Endothelial cell of umbilical vein (primary cell): ENCODE results near the gene IRGM. TPM values are rescaled to one million over a fixed set of nuclear protein-coding genes. Genes with fewer than 3 reads are reported as not detected.
A peak's percentile ranks its signal among the peaks of the same experiment; 100 is the strongest.

Experiments
- BruUV-seq: library from RNA; stranded (reverse); fragments of 400-500 nt; replicated peaks from 2 replicates; lab custom pipeline; 2021; lab: Mats Ljungman, UMichigan
- CTCF ChIA-PET: fragments of 300-600, 350-600 bp; sonication (Branson Sonifier 250); formaldehyde crosslinking; loops from one replicate; lab custom pipeline; 2021; ENCODE audit warnings: antibody characterized with exemption, inconsistent platforms; lab: Charles Lee
- POLR2A ChIA-PET: fragments of 300-600, 350-600 bp; sonication (Branson Sonifier 250); formaldehyde crosslinking; loops from one replicate; lab custom pipeline; 2021; ENCODE audit warnings: antibody characterized with exemption, inconsistent platforms; lab: Charles Lee
- DNase-seq: peaks from one replicate; pipeline ENCODE4 v3.0.0-alpha.2; 2011; ENCODE audit warnings: low read depth, low spot score
- FAIRE-seq: peaks from 2 replicates; lab custom pipeline; 2011; peaks lifted over from hg19 to GRCh38; lab: Jason Lieb, UNC
- H2AFZ ChIP-seq: 2 replicates; pipeline ENCODE4 v1.6.0; 2012; ENCODE audit warnings: low read depth, low read length, control low read depth, inconsistent platforms
- H3K27ac ChIP-seq: 2 replicates; pipeline ENCODE4 v1.5.1; 2011; ENCODE audit warnings: low read depth, mild to moderate bottlenecking, control low read depth, low read length, moderate library complexity; ENCODE audit not compliant: insufficient read depth
- H3K27me3 ChIP-seq, 2 experiments: 2 replicates each; pipeline versions ENCODE4 v1.6.0 to v1.6.1; 2011; ENCODE audit warnings: low read length in 2 of 2, mixed read lengths in 1 of 2; ENCODE audit not compliant: control insufficient read depth in 2 of 2, insufficient read depth in 2 of 2
- H3K36me3 ChIP-seq, 2 experiments: 2 replicates in 1 of 2; 3 replicates in 1 of 2; pipeline ENCODE4 v1.5.1; 2011; ENCODE audit warnings: low read length in 2 of 2, mild to moderate bottlenecking in 1 of 2, moderate library complexity in 1 of 2; ENCODE audit not compliant: control insufficient read depth in 2 of 2, insufficient read depth in 2 of 2; ENCODE audit errors: extremely low read depth in 1 of 2
- H3K4me1 ChIP-seq: 3 replicates; pipeline ENCODE4 v1.5.1; 2011; ENCODE audit warnings: mild to moderate bottlenecking, low read length; ENCODE audit not compliant: control insufficient read depth, insufficient read depth; ENCODE audit errors: extremely low read depth
- H3K4me2 ChIP-seq: 2 replicates; pipeline ENCODE4 v1.6.1; 2011; ENCODE audit warnings: low read length, control low read depth, mixed read lengths; ENCODE audit not compliant: insufficient read depth
- H3K4me3 ChIP-seq, 3 experiments: fragments of 200-600 bp in 1 of 3; sonication (generic), shearing (Covaris generic) in 1 of 3; replicated peaks in 1 of 3; 2 replicates each; pipeline ENCODE4 v1.5.1; 2011 to 2016; ENCODE audit warnings: control low read depth in 3 of 3, low read length in 3 of 3, mild to moderate bottlenecking in 2 of 3, inconsistent platforms in 1 of 3, low read depth in 1 of 3, moderate library complexity in 1 of 3; ENCODE audit not compliant: insufficient read depth in 1 of 3
- H3K79me2 ChIP-seq: 2 replicates; pipeline ENCODE4 v1.6.0; 2012; ENCODE audit warnings: low read length, inconsistent platforms; ENCODE audit not compliant: control insufficient read depth, insufficient read depth
- H3K9ac ChIP-seq: replicated peaks from 2 replicates; pipeline ENCODE3; 2011; ENCODE audit warnings: low read length, control low read depth; ENCODE audit not compliant: insufficient read depth; ENCODE audit errors: extremely low read depth
- H3K9me1 ChIP-seq: replicated peaks from 3 replicates; pipeline ENCODE4 v1.6.0; 2011; ENCODE audit warnings: mild to moderate bottlenecking, low read length; ENCODE audit not compliant: control insufficient read depth, insufficient read depth; ENCODE audit errors: extremely low read depth
- H3K9me3 ChIP-seq: replicated peaks from 2 replicates; pipeline ENCODE4 v1.5.1; 2012; ENCODE audit warnings: low read length, inconsistent platforms; ENCODE audit not compliant: control insufficient read depth, insufficient read depth
- H4K20me1 ChIP-seq: replicated peaks from 2 replicates; pipeline ENCODE3; 2011; ENCODE audit warnings: mild to moderate bottlenecking, low read length; ENCODE audit not compliant: control insufficient read depth, insufficient read depth; ENCODE audit errors: extremely low read depth
- CTCF ChIP-seq, 2 donors: IDR thresholded peaks; 1 replicate in 1 of 2; 2 replicates in 1 of 2; pipeline ENCODE4 v1.5.1; 2011; ENCODE audit warnings: low read length in 2 of 2, mild to moderate bottlenecking in 2 of 2, moderate library complexity in 2 of 2, control low read depth in 1 of 2, inconsistent platforms in 1 of 2, low read depth in 1 of 2; ENCODE audit not compliant: insufficient read depth in 1 of 2; ENCODE audit errors: extremely low read depth in 1 of 2
- FOS ChIP-seq: IDR thresholded peaks from 2 replicates; pipeline ENCODE4 v1.6.1; 2011; ENCODE audit warnings: mild to moderate bottlenecking, low read length, moderate library complexity, borderline replicate concordance; ENCODE audit not compliant: insufficient read depth
- JUN ChIP-seq: IDR thresholded peaks from 2 replicates; pipeline ENCODE4 v1.6.1; 2011; ENCODE audit warnings: borderline replicate concordance, low read depth; ENCODE audit not compliant: insufficient read length, insufficient read depth
- MAX ChIP-seq: IDR thresholded peaks from 2 replicates; pipeline ENCODE4 v1.6.1; 2011; ENCODE audit not compliant: insufficient read depth, insufficient read length
- POLR2A ChIP-seq: IDR thresholded peaks from 2 replicates; pipeline ENCODE4 v1.6.1; 2012; ENCODE audit warnings: low read depth, mild to moderate bottlenecking, control low read depth, low read length
- POLR2AphosphoS5 ChIP-seq: IDR thresholded peaks from 2 replicates; pipeline ENCODE4 v1.6.1; 2012; ENCODE audit warnings: low read depth, mild to moderate bottlenecking, control low read depth, low read length, moderate library complexity; ENCODE audit not compliant: insufficient read depth
- dilution Hi-C: fragments of 300-500 bp; cut with MboI; formaldehyde crosslinking; loops from one replicate; pipeline ENCODE4 v1.15.0; 2019; ENCODE audit warnings: low sequenced_read_pairs; ENCODE audit not compliant: extremely low pct_ligation_motif_present
- intact Hi-C: fragments of 100-400 bp; cut with micrococcal nuclease; formaldehyde crosslinking; loops from one replicate; pipeline ENCODE4 v1.10.0; 2022
- polyA plus RNA-seq, 4 experiments: library from polyadenylated mRNA; depleted of rRNA in 3 of 4; stranded (reverse) in 3 of 4; unstranded in 1 of 4; fragments of >200 nt; gene quantifications; 2 replicates each; pipeline versions ENCODE4 v1.2.1 to v1.2.3, GENCODE V29; 2011 to 2012; ENCODE audit warnings: missing spikeins in 1 of 4
- total RNA-seq: library from RNA; stranded (reverse); gene quantifications from 2 replicates; pipeline ENCODE4 v1.2.3, GENCODE V29; 2021

The IRGM gene
- total and polyA plus RNA-seq, 2 donors (not counting 3 experiments of a cell fraction or from before 2014, with no cell fraction given), result not detected

GRCh38 chr5:150801117-150801927 lies 45.0 kb upstream of the IRGM start:
- no peaks in the 10 kb centered on the region for H3K79me2 ChIP-seq
- dilution Hi-C loops (no loop called here), intact Hi-C loops (loop anchor here (1.0 to 5.0 kb wide), 2 partner anchors 46 to 188 kb away; partner anchors contain the start of gene IRGM)
- no peaks in the 10 kb centered on the region for H4K20me1 ChIP-seq
- no peak overlapping the region for H3K9ac ChIP-seq
- H3K9me3 ChIP-seq, result no peaks in the 10 kb centered on the region
- no peaks in the 10 kb centered on the region for H3K36me3 ChIP-seq
- peak overlapping the region; percentile 80 for H2AFZ ChIP-seq
- POLR2A ChIA-PET, result no interaction called here
- no peak overlapping the region for H3K27ac ChIP-seq
- H3K9me1 ChIP-seq, result no peaks in the 10 kb centered on the region
- FAIRE-seq, result peak; percentile 92
- TF ChIP-seq POLR2AphosphoS5, result no peak
- no peak for TF ChIP-seq POLR2A
- no peak for TF ChIP-seq MAX
- TF ChIP-seq CTCF (IDR thresholded peaks at IDR 0.05; ENCODE audit: extremely low read depth in 1 of 2, insufficient read depth in 1 of 2, low read depth in 1 of 2, low read length in 2 of 2), result peak; percentile 31 to 53
- TF ChIP-seq JUN, result no peak
- TF ChIP-seq FOS, result no peak
- H3K4me1 ChIP-seq, result no peaks in the 10 kb centered on the region
- BruUV-seq, result no TSS peak
- peak; percentile 80 for DNase-seq
- peak overlapping the region in 2 of 3 experiments; percentile 14 to 24 for H3K4me3 ChIP-seq
- CTCF ChIA-PET, result interaction anchor here (0.7 to 3.4 kb wide), 35 partner anchors 9 to 515 kb away, joined by 3 to 86 read pairs (median 5); partner anchors contain the start of genes DCTN4, IRGM, RBM22 and SMIM3
- H3K4me2 ChIP-seq, result peak overlapping the region; percentile 44
- peaks cover 15 to 44% of the 10 kb centered on the region in 2 experiments for H3K27me3 ChIP-seq
